Psoas muscle (tissue), 8 donors: ENCODE data around the gene RAB40AL. TPM values are rescaled to one million over a fixed set of nuclear protein-coding genes. Genes with fewer than 3 reads are reported as not detected.
"Not testable (repeated sequence)": the region's sequence is repeated elsewhere in the genome, so short reads cannot be mapped to it uniquely, and the experiment has no call there.

ENCODE experiments used
- ATAC-seq, 4 donors: fragments of 200-7000 bp; cut with Tn5 transposase; one replicate each; pipeline ENCODE4 v1.9.1; 2020; ENCODE audit warnings: moderate library complexity in 3 of 4, mild to moderate bottlenecking in 2 of 4
- DNase-seq, 2 donors: peaks; one replicate each; pipeline ENCODE4 v3.0.0-alpha.2; 2020
- H3K27ac ChIP-seq: fragments of 200-600 bp; one replicate; pipeline ENCODE4 v1.8.0; 2022
- H3K27me3 ChIP-seq, 3 donors: fragments of 200-600 bp in 1 of 3; one replicate each; pipeline versions ENCODE4 v1.6.1 to v1.8.0; 2013 to 2022; ENCODE audit warnings: low read length in 2 of 3, mild to moderate bottlenecking in 2 of 3, moderate library complexity in 1 of 3; ENCODE audit not compliant: insufficient read depth in 3 of 3
- H3K36me3 ChIP-seq, 2 donors: fragments of 200-600 bp in 1 of 2; one replicate each; pipeline versions ENCODE4 v1.6.1 to v1.8.0; 2013 to 2022; ENCODE audit warnings: low read depth in 1 of 2, mild to moderate bottlenecking in 1 of 2, moderate library complexity in 1 of 2; ENCODE audit not compliant: insufficient read depth in 1 of 2
- H3K4me1 ChIP-seq: fragments of 200-600 bp; one replicate; pipeline ENCODE4 v1.8.0; 2022
- H3K4me3 ChIP-seq: fragments of 200-600 bp; one replicate; pipeline ENCODE4 v1.8.0; 2022; ENCODE audit warnings: mild to moderate bottlenecking
- H3K9me3 ChIP-seq: fragments of 200-600 bp; one replicate; pipeline ENCODE4 v1.8.0; 2022
- WGBS, 3 donors: extraction: QIAGEN DNeasy Blood & Tissue Kit; methylation state at CpG; one replicate each; pipeline versions ENCODE4 v1.1.6 to v1.1.7; 2013; 5-methylcytosine and 5-hydroxymethylcytosine counted together
- intact Hi-C, 2 donors: fragments of 100-400 bp; cut with DNase I; formaldehyde crosslinking; loops; one replicate each; pipeline versions ENCODE4 v1.11.0 to v1.14.2; 2022
- polyA plus RNA-seq, 3 donors: library from polyadenylated mRNA; stranded (reverse); fragments of 200-250 nt; gene quantifications; one replicate each; pipeline ENCODE4 v1.2.3, GENCODE V29; 2013
- total RNA-seq, 4 donors: library from RNA; stranded (reverse); fragmentation: NEBNext Ultra II Directional in 2 of 4; extraction: Animal tissue kit (Norgen Biotek cat#: 25700) in 2 of 4; gene quantifications; one replicate each; pipeline versions ENCODE4 v1.2.1 to v1.2.4, GENCODE V29; 2021 to 2023
- TF ChIP-seq, protein P1 (sequence below): fragments of 200-600 bp; IDR thresholded peaks from one replicate; pipeline ENCODE4 v1.8.0; 2022; ENCODE audit warnings: antibody characterized with exemption
- donor health status: healthy with polysubstance abuse.
- donor health status: DM: no; HTN: no; CAD: no; lungs with moderate emphysema.
- donor health status: Bipolar disorder and iron deficiency.
- donor health status: healthy.
- donor health status: DM: yes; HTN: yes; CAD: no.
- donor health status: DM: no; HTN: no; CAD: no.
- donor health status: DM: no; HTN: no; CAD: no.
- donor health status: DM: yes; HTN: yes; CAD: no.

Gene RAB40AL
- total and polyA plus RNA-seq, 7 donors = 0.04 TPM; not detected in 6

DNA sequence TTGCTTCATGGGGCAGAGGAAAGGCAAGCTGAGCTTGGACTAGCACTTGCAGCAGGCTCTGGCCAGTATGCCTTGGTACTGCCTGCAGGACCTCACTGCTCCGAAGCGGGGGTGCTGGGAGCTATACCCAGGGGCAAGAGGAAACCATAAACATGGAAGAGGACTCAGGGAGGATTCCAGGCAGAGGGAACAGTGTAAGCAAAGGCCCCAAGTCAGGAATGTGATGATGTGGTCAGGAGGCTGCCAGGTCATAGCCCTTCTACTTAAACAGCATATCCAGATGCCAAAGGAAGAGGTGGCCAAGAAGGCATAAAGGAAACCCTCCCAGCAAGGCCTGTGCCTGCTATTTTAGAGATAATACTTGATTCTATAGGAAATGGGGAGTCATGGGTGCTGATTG is 31.1 kb downstream of the RAB40AL start:
- intact Hi-C loops = no loop called here
- H3K27ac ChIP-seq = no peak overlapping the region
- DNase-seq = no peak
- no peaks in the 10 kb centered on the region for H3K36me3 ChIP-seq
- TF ChIP-seq, protein P1, sequence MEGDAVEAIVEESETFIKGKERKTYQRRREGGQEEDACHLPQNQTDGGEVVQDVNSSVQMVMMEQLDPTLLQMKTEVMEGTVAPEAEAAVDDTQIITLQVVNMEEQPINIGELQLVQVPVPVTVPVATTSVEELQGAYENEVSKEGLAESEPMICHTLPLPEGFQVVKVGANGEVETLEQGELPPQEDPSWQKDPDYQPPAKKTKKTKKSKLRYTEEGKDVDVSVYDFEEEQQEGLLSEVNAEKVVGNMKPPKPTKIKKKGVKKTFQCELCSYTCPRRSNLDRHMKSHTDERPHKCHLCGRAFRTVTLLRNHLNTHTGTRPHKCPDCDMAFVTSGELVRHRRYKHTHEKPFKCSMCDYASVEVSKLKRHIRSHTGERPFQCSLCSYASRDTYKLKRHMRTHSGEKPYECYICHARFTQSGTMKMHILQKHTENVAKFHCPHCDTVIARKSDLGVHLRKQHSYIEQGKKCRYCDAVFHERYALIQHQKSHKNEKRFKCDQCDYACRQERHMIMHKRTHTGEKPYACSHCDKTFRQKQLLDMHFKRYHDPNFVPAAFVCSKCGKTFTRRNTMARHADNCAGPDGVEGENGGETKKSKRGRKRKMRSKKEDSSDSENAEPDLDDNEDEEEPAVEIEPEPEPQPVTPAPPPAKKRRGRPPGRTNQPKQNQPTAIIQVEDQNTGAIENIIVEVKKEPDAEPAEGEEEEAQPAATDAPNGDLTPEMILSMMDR = no peak
- H3K4me1 ChIP-seq = no peaks in the 10 kb centered on the region
- ATAC-seq = no peak
- no peaks in the 10 kb centered on the region for H3K27me3 ChIP-seq
- peaks cover 22% of the 10 kb centered on the region for H3K9me3 ChIP-seq
- no peak overlapping the region for H3K4me3 ChIP-seq
- 85 to 100% (median 96%) methylated on average over 2 of the region's 2 CpGs for WGBS, 3 donors

DNA sequence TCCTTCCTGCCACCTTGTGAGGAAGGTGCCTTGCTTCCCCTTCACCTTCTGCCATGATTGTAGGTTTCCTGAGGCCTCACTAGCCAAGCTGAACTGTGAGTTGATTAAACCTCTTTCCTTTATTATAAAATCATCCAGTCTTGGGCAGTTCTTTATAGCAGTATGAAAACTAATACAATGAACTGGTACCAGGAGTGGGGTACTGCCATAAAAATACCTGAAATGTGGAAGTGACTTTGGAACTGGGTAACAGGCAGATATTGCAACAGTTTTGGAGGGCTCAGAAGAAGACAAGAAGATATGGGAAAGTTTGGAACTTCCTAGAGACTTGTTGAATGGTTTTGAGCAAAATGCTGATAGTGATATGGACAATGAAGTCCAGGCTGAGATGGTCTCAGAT is 34.5 kb downstream of the RAB40AL start:
- H3K27ac ChIP-seq, DNase-seq, H3K27me3 ChIP-seq, ATAC-seq, H3K36me3 ChIP-seq, H3K4me3 ChIP-seq, intact Hi-C loops, H3K4me1 ChIP-seq: not testable (repeated sequence)
- H3K9me3 ChIP-seq = peaks cover 22% of the 10 kb centered on the region

DNA sequence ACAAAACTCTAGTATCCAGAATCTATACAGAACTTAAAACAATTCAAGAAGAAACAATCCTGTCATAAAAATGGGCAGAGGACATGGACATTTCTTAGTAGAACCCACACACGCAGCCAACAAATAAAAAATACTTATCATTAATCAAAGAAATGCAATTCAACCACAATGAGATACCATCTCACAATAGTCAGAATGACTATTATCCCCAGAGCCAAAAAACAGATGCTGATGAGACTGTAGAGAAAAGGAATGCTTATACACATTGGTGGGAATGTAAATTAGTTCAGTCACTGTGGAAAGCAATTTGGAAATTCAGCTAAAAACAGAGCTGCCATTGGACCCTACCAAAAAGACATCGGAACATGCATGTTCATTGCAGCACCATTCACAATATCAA is 37.9 kb downstream of the RAB40AL start:
- ATAC-seq = no peak
- 73 to 100% (median 96%) methylated on average over 2 of the region's 2 CpGs for WGBS, 3 donors
- Histone ChIP-seq H3K4me3 (no peak overlapping the region), H3K27me3 (no peaks in the 10 kb centered on the region), H3K4me1 (no peaks in the 10 kb centered on the region), H3K27ac (no peak overlapping the region), H3K36me3 (no peaks in the 10 kb centered on the region), H3K9me3 (peaks cover 14% of the 10 kb centered on the region)
- intact Hi-C loops = no loop called here
- TF ChIP-seq, protein P1 = no peak
- DNase-seq = no peak

DNA sequence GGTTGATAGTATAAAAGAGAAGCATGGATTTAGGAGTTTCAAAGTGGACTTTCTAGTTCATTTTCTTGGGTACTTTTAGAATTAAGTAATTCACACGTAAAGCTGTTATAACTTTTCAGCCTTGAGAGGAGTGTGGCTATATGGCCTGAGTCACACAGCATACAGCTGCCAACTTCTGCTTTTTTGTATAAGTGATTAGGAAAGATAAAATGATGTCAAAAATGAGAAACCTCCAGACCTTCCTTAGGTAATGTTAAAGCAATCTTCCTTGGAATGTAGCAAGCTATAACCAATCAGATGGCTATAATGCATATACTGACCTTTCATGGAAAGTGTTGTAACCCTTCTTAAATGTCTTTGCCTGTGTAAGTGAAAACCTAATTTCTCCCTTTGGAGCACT is 39.2 kb downstream of the RAB40AL start:
- 79 to 81% (median 79%) methylated on average over 1 of the region's 1 CpG for WGBS, 3 donors
- intact Hi-C loops = no loop called here

DNA sequence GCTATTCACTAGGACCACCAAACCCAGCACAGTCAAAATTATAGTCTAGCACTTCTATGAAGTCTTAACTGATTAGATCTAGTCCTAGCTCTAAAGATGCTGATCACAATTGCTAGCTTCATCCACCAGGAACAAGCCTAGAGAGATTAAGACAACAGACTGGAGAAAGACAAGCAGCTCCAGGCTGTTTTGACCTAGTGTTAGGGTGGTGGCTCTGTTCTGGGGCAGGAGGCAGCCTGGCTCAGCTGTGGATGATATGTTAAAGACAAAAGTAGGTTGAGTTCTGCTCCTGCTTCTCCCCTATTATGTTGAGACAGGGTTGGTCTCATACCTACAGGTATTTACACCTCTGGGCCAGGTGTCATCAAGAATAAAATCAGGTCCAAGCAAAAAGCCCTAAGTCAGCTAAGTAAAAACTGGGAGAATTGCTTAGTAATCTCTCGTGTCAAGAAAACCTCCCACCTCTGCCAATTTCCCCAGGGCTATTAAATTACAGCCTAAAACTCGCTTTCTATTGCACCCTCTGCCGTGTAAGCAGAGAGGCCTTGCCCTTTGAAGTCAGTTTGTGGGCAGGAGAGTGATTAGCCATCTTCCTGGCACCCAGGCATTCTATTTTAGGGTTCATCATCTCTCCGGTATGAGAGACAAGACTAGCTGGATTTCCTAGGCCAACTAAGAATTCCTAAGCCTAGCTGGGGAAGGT is 39.9 kb downstream of the RAB40AL start:
- Histone ChIP-seq H3K4me3 (no peak overlapping the region), H3K4me1 (no peaks in the 10 kb centered on the region), H3K27me3 (peaks cover 0 to 5% (median 0%) of the 10 kb centered on the region in 3 donors), H3K27ac (no peak overlapping the region), H3K9me3 (no peaks in the 10 kb centered on the region), H3K36me3 (no peaks in the 10 kb centered on the region)
- 12 to 44% (median 25%) methylated on average over 4 of the region's 4 CpGs for WGBS, 3 donors
- TF ChIP-seq, protein P1 = no peak
- DNase-seq (no peak), ATAC-seq (no peak)
- intact Hi-C loops = no loop called here

More for the DNA sequence above, 39.2 kb downstream of the RAB40AL start:
- H3K36me3 ChIP-seq = no peaks in the 10 kb centered on the region
- H3K27me3 ChIP-seq = no peaks in the 10 kb centered on the region
- TF ChIP-seq, protein P1 = no peak
- no peaks in the 10 kb centered on the region for H3K4me1 ChIP-seq
- H3K9me3 ChIP-seq = peaks cover 4% of the 10 kb centered on the region
- H3K4me3 ChIP-seq = no peak overlapping the region
- DNase-seq = no peak
- no peak for ATAC-seq
- H3K27ac ChIP-seq = no peak overlapping the region
